Endothelial cell of hepatic sinusoid (primary cell): ENCODE measurements around the gene ARHGEF11.

Source experiments
- in situ Hi-C: cut with HindIII; loops from 2 replicates; pipeline ENCODE4 v1.10.0; 2017; ENCODE audit warnings: low sequenced_read_pairs

The ARHGEF11 gene

GRCh38 chr1:157050836-157051235 is 5.3 kb upstream of the ARHGEF11 start:
- in situ Hi-C loops: no loop called here

GRCh38 chr1:157047062-157047410 is 1.5 kb upstream of the ARHGEF11 start:
- in situ Hi-C loops: no loop called here

GRCh38 chr1:157044326-157044725 is 1.2 kb downstream of the ARHGEF11 start:
- in situ Hi-C loops: loop anchor here (5.0 kb wide), 1 partner anchor 52 kb away; no protein-coding TSS in a partner anchor

GRCh38 chr1:157043685-157044084 is 1.9 kb downstream of the ARHGEF11 start:
- in situ Hi-C loops: loop anchor here (5.0 kb wide), 1 partner anchor 51 kb away; no protein-coding TSS in a partner anchor

- in situ Hi-C loops: loop anchor here (5.0 kb wide), 1 partner anchor 51 kb away; no protein-coding TSS in a partner anchor
Observed at GRCh38 chr1:157042846-157043245, 2.7 kb downstream of the ARHGEF11 start.

- in situ Hi-C loops: loop anchor here (5.0 kb wide), 1 partner anchor 49 kb away; no protein-coding TSS in a partner anchor
Observed at GRCh38 chr1:157040802-157041201, 4.7 kb downstream of the ARHGEF11 start.

GRCh38 chr1:157035121-157035520 is 10.4 kb downstream of the ARHGEF11 start:
- in situ Hi-C loops: no loop called here

GRCh38 chr1:157034137-157034800 is 11.3 kb downstream of the ARHGEF11 start:
- in situ Hi-C loops: no loop called here

- in situ Hi-C loops: no loop called here
Observed at GRCh38 chr1:157033357-157033876, 12.1 kb downstream of the ARHGEF11 start.

- in situ Hi-C loops: no loop called here
Observed at GRCh38 chr1:157032303-157032702, 13.2 kb downstream of the ARHGEF11 start.

- in situ Hi-C loops: no loop called here
Observed at GRCh38 chr1:157030728-157031127, 14.8 kb downstream of the ARHGEF11 start.

GRCh38 chr1:157028674-157029073 is 16.9 kb downstream of the ARHGEF11 start:
- in situ Hi-C loops: no loop called here

GRCh38 chr1:157025856-157026255 is 19.7 kb downstream of the ARHGEF11 start:
- in situ Hi-C loops: no loop called here

GRCh38 chr1:157025385-157025784 is 20.2 kb downstream of the ARHGEF11 start:
- in situ Hi-C loops: no loop called here

- in situ Hi-C loops: no loop called here
Observed at GRCh38 chr1:157021688-157022087, 23.9 kb downstream of the ARHGEF11 start.

GRCh38 chr1:157019457-157019856 is 26.1 kb downstream of the ARHGEF11 start:
- in situ Hi-C loops: no loop called here

- in situ Hi-C loops: no loop called here
Observed at GRCh38 chr1:157011845-157012244, 33.7 kb downstream of the ARHGEF11 start.

GRCh38 chr1:157008502-157008901 is 37.0 kb downstream of the ARHGEF11 start:
- in situ Hi-C loops: no loop called here

GRCh38 chr1:157007306-157007705 is 38.2 kb downstream of the ARHGEF11 start:
- in situ Hi-C loops: no loop called here

GRCh38 chr1:157006676-157007075 is 38.9 kb downstream of the ARHGEF11 start:
- in situ Hi-C loops: no loop called here

- in situ Hi-C loops: no loop called here
Observed at GRCh38 chr1:157005965-157006364, 39.6 kb downstream of the ARHGEF11 start.

GRCh38 chr1:157004806-157005205 is 40.7 kb downstream of the ARHGEF11 start:
- in situ Hi-C loops: no loop called here

GRCh38 chr1:157004327-157004726 is 41.2 kb downstream of the ARHGEF11 start:
- in situ Hi-C loops: no loop called here
